ENCODE data around the gene SH3TC2. TPM values are rescaled to one million over a fixed set of nuclear protein-coding genes. Genes with fewer than 3 reads are reported as not detected.

SH3TC2 gene
- total and polyA plus RNA-seq, 10 of the 15 experiments (the other 5 are each of a cell fraction or from before 2014, with no cell fraction given), result not detected

DNA sequence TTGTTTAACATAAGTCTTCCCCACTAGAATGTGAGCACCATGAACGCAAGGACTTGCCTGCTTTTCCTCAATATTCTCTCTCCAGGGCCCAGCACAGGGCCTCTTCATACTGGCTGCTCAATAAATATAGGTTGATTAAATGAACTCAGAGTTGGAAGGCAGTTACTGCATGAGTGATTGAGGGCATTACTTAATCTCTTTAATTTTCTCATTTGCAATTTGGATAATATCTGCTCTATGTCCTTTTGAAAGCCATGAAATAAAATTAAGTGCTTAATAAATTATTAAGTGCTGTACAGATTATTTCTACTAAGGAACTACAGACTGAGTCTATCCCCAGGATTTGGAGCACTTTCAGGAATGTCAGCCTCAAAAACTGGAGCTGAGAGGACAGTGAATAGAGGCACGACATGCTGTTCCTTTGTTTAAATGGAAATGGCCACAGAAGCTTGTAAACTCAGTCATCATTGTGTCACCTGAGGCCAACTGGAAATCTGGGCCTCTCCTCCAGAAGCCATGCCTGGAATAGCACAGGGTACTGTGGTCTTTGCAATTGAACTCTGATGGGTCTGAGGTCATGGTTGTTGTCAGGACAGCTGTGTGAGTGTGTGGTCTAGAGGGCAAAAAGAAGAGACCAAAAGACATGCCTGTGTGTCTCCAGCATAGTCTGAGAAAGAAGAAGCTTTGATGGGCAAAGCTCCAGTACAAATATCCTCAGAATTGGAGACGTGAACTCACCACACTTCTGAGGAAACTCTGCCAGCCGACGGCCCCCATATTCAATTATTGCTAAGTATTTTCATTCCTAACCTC lies 86.1 kb downstream of the SH3TC2 start (continued):
- TF ChIP-seq, protein P1, sequence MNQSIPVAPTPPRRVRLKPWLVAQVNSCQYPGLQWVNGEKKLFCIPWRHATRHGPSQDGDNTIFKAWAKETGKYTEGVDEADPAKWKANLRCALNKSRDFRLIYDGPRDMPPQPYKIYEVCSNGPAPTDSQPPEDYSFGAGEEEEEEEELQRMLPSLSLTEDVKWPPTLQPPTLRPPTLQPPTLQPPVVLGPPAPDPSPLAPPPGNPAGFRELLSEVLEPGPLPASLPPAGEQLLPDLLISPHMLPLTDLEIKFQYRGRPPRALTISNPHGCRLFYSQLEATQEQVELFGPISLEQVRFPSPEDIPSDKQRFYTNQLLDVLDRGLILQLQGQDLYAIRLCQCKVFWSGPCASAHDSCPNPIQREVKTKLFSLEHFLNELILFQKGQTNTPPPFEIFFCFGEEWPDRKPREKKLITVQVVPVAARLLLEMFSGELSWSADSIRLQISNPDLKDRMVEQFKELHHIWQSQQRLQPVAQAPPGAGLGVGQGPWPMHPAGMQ (IDR thresholded peaks at IDR 0.05; ENCODE audit: borderline replicate concordance), result no peak
- TF ChIP-seq NR2C2 (IDR thresholded peaks at IDR 0.05; ENCODE audit: borderline replicate concordance, control insufficient read depth, insufficient read length, low read depth), result no peak
- TF ChIP-seq GABPA (IDR thresholded peaks at IDR 0.05; ENCODE audit: low read depth), result no peak
- no peak for TF ChIP-seq TBL1XR1 (IDR thresholded peaks at IDR 0.05; ENCODE audit: low read depth, low read length)

DNA sequence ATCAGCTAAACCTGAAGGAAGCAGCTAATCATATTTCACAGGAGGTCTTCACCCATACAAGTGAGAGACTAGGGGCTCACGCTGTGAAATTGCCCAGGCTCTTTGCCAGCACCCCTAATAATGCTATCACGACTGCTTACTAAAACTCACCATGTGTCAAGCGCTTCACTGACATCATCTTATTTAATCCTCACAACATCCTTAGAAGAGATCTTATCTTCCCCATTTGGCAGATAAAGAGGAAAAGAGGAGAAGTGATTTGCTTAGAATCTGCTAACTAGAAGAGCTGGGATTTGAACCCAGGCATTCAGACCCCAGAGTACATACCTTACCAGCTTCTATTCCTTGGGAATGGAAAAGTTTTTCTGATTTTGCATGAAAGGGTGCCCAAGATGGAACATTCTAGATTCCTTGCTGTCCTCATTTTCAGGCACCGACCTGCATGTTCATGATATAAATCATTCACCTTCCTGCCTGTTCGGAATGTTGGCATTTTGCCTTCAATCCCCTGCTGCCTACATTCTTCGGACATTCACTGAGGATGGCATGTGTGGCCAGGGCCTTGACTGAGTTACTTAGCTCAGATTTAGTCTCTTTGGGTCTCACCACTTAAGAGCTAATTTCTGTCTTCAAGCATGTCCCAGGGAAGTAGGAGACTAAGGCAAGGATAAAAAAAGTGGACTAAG lies 88.1 kb downstream of the SH3TC2 start:
- ChIA-PET RAD21 (ENCODE audit: unreplicated experiment) (no interaction called here), POLR2A (no interaction called here), SMC1A (ENCODE audit: uncharacterized antibody, unreplicated experiment) (no interaction called here), CTCF (no interaction called here)
- no TSS peak for BruUV-seq (replicated peaks)
- Histone ChIP-seq H3K4me3 (no peak overlapping the region), H4K20me1 (ENCODE audit: control insufficient read depth, insufficient read depth) (no peaks in the 10 kb centered on the region), H3K36me3 (ENCODE audit: control insufficient read depth in 2 of 2, insufficient read depth in 2 of 2, low read length in 1 of 2) (no peaks in the 10 kb centered on the region), H3K27me3 (replicated peaks in 1 of 2; ENCODE audit: control insufficient read depth in 2 of 2, insufficient read depth in 2 of 2, low read length in 1 of 2) (peaks cover 0 to 9% of the 10 kb centered on the region in 2 experiments; a peak in 2 of 4 replicates), H2AFZ (ENCODE audit: control insufficient read depth, low read depth, low read length) (no peak overlapping the region), H3K79me2 (ENCODE audit: control insufficient read depth, insufficient read depth, low read length) (no peaks in the 10 kb centered on the region), H3K9ac (ENCODE audit: control insufficient read depth, insufficient read depth, low read length) (no peak overlapping the region), H3K4me1 (ENCODE audit: control insufficient read depth, insufficient read depth, low read length) (no peaks in the 10 kb centered on the region), H3K4me2 (ENCODE audit: control insufficient read depth, insufficient read depth) (no peak overlapping the region), H3K9me3 (replicated peaks; ENCODE audit: control insufficient read depth, insufficient read depth, low read length) (no peaks in the 10 kb centered on the region), H3K27ac (ENCODE audit: control insufficient read depth, insufficient read depth) (no peak overlapping the region)
- DNase-seq (ENCODE audit: low read depth, low spot score) (no peak), FAIRE-seq (no peak), ATAC-seq (no peak)
- 68% methylated on average over 6 of the region's 6 CpGs for WGBS (ENCODE audit: insufficient coverage, insufficient replicate concordance, low lambda C conversion rate, missing lambda C conversion rate)
- in situ Hi-C loops (cut with MboI), result no loop called here
- intact Hi-C loops (cut with micrococcal nuclease; ENCODE audit: unreplicated experiment), result no loop called here
- TF ChIP-seq, protein P2, sequence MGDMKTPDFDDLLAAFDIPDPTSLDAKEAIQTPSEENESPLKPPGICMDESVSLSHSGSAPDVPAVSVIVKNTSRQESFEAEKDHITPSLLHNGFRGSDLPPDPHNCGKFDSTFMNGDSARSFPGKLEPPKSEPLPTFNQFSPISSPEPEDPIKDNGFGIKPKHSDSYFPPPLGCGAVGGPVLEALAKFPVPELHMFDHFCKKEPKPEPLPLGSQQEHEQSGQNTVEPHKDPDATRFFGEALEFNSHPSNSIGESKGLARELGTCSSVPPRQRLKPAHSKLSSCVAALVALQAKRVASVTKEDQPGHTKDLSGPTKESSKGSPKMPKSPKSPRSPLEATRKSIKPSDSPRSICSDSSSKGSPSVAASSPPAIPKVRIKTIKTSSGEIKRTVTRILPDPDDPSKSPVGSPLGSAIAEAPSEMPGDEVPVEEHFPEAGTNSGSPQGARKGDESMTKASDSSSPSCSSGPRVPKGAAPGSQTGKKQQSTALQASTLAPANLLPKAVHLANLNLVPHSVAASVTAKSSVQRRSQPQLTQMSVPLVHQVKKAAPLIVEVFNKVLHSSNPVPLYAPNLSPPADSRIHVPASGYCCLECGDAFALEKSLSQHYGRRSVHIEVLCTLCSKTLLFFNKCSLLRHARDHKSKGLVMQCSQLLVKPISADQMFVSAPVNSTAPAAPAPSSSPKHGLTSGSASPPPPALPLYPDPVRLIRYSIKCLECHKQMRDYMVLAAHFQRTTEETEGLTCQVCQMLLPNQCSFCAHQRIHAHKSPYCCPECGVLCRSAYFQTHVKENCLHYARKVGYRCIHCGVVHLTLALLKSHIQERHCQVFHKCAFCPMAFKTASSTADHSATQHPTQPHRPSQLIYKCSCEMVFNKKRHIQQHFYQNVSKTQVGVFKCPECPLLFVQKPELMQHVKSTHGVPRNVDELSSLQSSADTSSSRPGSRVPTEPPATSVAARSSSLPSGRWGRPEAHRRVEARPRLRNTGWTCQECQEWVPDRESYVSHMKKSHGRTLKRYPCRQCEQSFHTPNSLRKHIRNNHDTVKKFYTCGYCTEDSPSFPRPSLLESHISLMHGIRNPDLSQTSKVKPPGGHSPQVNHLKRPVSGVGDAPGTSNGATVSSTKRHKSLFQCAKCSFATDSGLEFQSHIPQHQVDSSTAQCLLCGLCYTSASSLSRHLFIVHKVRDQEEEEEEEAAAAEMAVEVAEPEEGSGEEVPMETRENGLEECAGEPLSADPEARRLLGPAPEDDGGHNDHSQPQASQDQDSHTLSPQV (IDR thresholded peaks at IDR 0.05), result no peak
- TF ChIP-seq BCL11A (IDR thresholded peaks at IDR 0.05; ENCODE audit: low read depth, low read length), result no peak
- TF ChIP-seq PML (IDR thresholded peaks at IDR 0.05; ENCODE audit: low read length), result no peak
- TF ChIP-seq, protein P3, sequence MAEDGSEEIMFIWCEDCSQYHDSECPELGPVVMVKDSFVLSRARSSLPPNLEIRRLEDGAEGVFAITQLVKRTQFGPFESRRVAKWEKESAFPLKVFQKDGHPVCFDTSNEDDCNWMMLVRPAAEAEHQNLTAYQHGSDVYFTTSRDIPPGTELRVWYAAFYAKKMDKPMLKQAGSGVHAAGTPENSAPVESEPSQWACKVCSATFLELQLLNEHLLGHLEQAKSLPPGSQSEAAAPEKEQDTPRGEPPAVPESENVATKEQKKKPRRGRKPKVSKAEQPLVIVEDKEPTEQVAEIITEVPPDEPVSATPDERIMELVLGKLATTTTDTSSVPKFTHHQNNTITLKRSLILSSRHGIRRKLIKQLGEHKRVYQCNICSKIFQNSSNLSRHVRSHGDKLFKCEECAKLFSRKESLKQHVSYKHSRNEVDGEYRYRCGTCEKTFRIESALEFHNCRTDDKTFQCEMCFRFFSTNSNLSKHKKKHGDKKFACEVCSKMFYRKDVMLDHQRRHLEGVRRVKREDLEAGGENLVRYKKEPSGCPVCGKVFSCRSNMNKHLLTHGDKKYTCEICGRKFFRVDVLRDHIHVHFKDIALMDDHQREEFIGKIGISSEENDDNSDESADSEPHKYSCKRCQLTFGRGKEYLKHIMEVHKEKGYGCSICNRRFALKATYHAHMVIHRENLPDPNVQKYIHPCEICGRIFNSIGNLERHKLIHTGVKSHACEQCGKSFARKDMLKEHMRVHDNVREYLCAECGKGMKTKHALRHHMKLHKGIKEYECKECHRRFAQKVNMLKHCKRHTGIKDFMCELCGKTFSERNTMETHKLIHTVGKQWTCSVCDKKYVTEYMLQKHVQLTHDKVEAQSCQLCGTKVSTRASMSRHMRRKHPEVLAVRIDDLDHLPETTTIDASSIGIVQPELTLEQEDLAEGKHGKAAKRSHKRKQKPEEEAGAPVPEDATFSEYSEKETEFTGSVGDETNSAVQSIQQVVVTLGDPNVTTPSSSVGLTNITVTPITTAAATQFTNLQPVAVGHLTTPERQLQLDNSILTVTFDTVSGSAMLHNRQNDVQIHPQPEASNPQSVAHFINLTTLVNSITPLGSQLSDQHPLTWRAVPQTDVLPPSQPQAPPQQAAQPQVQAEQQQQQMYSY (CRISPR knock-in tag; IDR thresholded peaks at IDR 0.05), result no peak
- no peak for TF ChIP-seq SUZ12 (IDR thresholded peaks at IDR 0.05; ENCODE audit: unreplicated experiment)
- no peak for TF ChIP-seq RUNX3 (IDR thresholded peaks at IDR 0.05; ENCODE audit: low read length)
- TF ChIP-seq CHD2 (IDR thresholded peaks at IDR 0.05; ENCODE audit: borderline replicate concordance, low read depth, low read length), result no peak
- no peak for TF ChIP-seq RELA (IDR thresholded peaks at IDR 0.05; ENCODE audit: borderline replicate concordance, partially characterized antibody)

All from GM12878 (cell line).